HG03135 (cell line): Measurements from ENCODE around the gene ANKS3.

ENCODE experiments used
- ATAC-seq: cut with Tn5 transposase; IDR thresholded peaks from one replicate; pipeline ENCODE4 v1.9.1; 2021; ENCODE audit warnings: mild to moderate bottlenecking, moderate library complexity; ENCODE audit not compliant: unreplicated experiment

The ANKS3 gene

GRCh38 chr16:4734063-4734729 is at the start of gene ANKS3, which contains the start of gene DNAAF8:
TSS of gene ANKS3 (minus strand) at chr16:4734271. CDS start at chr16:4730149, 4,122 bp downstream.
TSS of gene DNAAF8 (plus strand) at chr16:4734537. CDS start at chr16:4736515, 1,978 bp downstream.
- peak; percentile 72 for ATAC-seq

- no peak for ATAC-seq
These were observed 49.3 kb upstream of the ANKS3 start for GRCh38 chr16:4783251-4783950.

- no peak for ATAC-seq
These were observed 46.2 kb upstream of the ANKS3 start for GRCh38 chr16:4780235-4780634.

- no peak for ATAC-seq
These were observed 44.0 kb upstream of the ANKS3 start for GRCh38 chr16:4778050-4778392.

- no peak for ATAC-seq
These were observed 43.4 kb upstream of the ANKS3 start for GRCh38 chr16:4777339-4778049.

- ATAC-seq: no peak
These were observed 42.2 kb upstream of the ANKS3 start for GRCh38 chr16:4776141-4776705.

GRCh38 chr16:4775005-4775404 is 40.9 kb upstream of the ANKS3 start:
- no peak for ATAC-seq

- no peak for ATAC-seq
These were observed 38.3 kb upstream of the ANKS3 start for GRCh38 chr16:4772351-4772750.

- no peak for ATAC-seq
These were observed 37.6 kb upstream of the ANKS3 start for GRCh38 chr16:4771646-4772045.

- no peak for ATAC-seq
These were observed 35.2 kb upstream of the ANKS3 start for GRCh38 chr16:4769306-4769638.

GRCh38 chr16:4768549-4769305 is 34.7 kb upstream of the ANKS3 start:
- peak; percentile 49 for ATAC-seq

- ATAC-seq: peak; percentile 1
These were observed 33.9 kb upstream of the ANKS3 start for GRCh38 chr16:4767872-4768548.

- peak; percentile 82 for ATAC-seq
These were observed 33.0 kb upstream of the ANKS3 start, which contains the start of gene ZNF500 for GRCh38 chr16:4766875-4767628. TSS of gene ZNF500 (minus strand) at chr16:4767162. CDS start at chr16:4765978, 1,184 bp downstream.

- ATAC-seq: no peak
These were observed 31.7 kb upstream of the ANKS3 start for GRCh38 chr16:4765511-4766474.

- no peak for ATAC-seq
These were observed 29.7 kb upstream of the ANKS3 start for GRCh38 chr16:4763791-4764190.

- no peak for ATAC-seq
These were observed 28.1 kb upstream of the ANKS3 start for GRCh38 chr16:4762205-4762604.

GRCh38 chr16:4760221-4760910 is 26.3 kb upstream of the ANKS3 start:
- no peak for ATAC-seq

GRCh38 chr16:4755687-4756086 is 21.6 kb upstream of the ANKS3 start:
- no peak for ATAC-seq
